ENCODE measurements around the gene GABRB1.
"Not testable (repeated sequence)": the region's sequence is repeated elsewhere in the genome, so short reads cannot be mapped to it uniquely, and the experiment has no call there.

GABRB1 gene

DNA sequence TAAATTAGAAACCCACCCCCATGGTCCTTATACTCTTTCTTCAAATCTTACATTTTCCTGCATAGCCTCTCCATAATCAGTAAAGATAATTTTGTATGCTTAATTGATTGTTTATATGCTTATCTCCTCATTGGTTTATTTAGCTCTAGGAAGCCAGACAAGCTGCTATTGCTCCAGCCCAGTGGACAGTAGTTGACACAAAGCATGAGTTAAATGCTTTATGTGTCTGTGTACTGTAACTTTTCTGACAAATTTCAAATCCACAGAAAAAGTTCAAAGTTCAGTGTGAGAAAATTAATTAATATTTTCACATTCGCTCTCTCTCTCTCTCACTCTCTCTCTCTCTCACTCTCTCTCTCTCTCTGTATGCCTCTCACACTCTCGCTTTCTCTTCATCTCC is 181.7 kb downstream of the GABRB1 start:
- no peak for DNase-seq (ENCODE audit: low read depth)

DNA sequence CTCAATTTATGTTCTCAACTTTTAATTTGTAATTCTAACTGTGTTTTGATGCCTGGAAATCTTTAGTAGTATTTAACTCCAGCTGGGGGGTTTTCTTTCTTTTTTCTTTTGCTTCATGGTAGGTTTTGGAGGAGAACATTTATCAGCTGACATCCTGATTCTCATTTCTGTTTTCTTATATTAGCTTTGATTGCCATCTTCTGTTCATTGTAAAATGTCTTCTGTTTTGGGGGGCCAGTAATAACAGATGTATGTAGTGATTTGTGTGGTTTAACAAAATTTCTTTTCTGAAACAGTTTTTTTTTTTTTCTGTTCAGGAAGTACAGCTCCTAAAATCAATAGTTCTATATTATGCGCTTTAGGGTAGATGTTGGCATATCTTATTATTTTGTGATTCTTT is 182.2 kb downstream of the GABRB1 start:
- no peak for DNase-seq (ENCODE audit: low read depth)

DNA sequence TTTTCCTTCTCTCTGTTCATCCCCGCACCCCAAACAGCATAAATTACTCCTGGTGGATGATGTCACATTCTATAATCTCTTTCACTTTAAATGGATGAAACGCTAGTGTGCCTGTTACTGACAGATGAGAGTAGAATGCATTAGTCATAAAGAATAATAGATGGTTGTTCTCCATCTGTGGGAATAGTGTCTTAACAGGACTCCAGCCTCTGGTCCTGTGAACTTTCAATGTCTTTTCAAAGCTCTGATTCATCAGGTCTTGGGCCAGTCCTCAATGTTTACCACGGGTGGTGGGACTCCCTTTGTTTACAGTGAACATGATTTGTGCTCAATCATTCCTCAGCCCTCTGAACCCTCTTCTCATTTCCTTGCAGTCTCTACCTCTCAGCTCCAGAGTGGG is 182.6 kb downstream of the GABRB1 start:
- no peak for DNase-seq (ENCODE audit: low read depth)

DNA sequence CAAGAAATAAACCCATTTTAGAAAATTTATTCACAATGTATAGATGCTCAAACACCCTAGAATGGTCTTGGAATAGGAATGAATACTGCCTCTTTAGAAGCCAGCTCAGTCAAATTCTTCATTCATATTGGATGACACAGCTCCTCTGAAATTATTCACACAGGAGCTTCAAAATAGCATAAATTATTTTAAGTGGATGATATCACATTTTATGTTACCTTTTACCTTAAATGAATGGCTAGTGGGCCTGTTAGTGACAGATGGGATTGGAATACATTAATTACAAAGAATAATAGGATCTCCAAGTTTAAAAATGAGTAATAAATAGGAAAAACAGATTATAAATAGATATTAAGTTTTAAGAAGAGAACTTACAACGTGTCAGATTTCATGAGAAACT is 184.4 kb downstream of the GABRB1 start:
- no peak for DNase-seq (ENCODE audit: low read depth)

DNA sequence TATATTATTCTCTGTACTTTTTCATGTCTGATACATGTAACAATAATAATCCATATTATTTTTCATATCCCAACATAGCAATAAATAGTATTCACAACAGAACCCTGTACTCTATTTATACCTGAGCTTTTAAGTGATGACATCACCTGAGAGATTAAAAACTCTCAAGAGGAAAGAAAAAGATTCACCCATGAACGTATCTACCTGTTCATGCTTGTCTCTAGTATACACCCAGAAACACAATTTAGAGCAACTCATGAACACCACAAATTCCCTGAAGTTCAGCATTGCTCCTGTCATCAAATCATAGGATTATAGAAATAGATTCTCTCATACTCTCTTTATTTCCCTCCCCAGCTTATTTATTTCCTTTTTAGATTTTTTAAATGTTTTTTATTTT is 185.9 kb downstream of the GABRB1 start:
- DNase-seq (ENCODE audit: low read depth): no peak

DNA sequence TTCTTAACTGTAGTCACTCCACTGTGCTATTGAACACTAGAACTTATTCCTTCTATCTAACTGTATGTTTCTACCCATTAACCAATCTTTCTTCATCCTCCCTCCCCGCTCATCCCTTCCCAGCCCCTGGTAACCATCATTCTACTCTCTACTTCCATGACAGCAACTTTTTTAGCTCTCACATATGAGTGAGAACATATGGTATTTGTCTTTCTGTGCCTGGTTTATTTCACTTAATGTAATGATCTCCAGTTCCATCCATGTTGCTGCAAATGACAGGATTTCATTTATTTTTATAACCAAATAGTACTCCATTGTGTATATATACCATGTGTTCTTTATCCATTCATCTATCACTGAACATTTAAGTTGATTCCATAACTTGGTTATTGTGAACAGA is 186.5 kb downstream of the GABRB1 start:
- DNase-seq (ENCODE audit: low read depth): no peak

DNA sequence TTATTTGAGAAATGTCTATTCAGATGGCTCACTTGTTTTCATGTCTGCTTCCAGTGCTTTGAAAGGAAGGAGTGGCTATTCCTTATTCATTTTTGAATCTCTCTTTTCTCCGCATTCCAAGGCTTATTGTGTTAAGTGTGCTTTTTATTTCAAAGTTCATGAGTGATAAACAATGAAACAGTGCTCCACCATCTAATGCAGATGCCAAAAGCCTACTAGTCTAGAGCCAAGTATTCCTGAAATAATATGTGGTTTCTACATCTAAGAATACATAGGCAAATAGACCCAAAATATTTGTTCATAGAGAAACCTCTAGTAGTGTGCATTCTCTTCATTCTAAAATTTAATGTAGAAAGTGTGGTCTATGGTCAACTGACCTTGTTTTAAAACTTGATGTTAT is 187.3 kb downstream of the GABRB1 start:
- no peak for DNase-seq (ENCODE audit: low read depth)

DNA sequence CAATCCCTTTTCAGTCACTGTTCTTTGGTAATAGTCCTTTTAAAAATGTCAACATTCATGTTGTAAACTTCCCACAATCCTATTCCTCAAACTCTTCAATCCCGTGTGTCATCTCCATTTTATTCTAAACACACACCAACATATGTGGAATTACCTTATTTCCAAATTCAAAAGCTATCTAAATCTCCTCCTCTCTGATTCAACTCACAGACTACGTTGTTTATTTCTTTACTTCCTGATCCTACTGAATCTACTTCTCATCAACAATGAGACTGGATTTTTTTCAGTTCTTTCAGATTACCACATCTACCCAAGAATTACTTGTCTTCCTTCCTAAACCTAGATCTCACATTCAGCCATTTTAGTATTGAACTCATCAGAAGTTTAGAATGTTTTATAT is 188.2 kb downstream of the GABRB1 start:
- DNase-seq (ENCODE audit: low read depth): no peak

DNA sequence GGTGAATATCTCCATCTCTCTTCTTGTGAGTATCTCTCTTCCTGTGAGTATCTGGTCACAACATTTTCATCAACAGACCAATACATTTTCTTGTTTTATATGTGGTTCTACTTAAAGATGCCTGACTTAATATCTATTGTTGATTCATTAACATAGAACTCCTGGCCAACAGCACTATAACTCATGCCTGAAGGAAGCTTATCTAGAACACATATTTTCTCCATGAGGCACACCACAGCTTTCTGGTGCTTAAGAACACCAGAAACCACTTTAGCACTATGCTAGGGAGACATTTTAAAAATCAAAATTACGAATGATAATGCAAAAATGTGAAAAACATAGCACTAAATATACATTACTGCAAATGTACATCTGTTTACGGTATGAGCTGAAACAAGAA is 190.4 kb downstream of the GABRB1 start:
- DNase-seq (ENCODE audit: low read depth): no peak

DNA sequence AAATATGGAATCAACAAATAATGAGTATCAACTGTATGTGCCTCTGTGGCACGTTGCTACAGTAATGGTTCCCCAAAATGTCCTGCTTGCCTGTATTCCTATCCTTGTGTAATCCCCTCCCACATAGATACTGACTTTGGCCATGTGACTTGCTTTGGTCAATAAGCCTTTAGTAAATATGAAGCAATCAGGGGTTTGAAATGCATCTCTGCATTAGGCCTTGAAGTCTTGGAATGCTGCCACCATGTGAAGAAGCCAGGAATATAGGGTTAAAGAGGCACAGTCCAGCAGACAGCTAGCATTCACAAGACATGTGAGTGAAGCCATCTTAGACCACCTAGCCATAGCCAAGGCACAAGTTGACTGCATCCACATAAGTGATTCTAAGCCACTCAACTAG is 190.9 kb downstream of the GABRB1 start:
- no peak for DNase-seq (ENCODE audit: low read depth)

DNA sequence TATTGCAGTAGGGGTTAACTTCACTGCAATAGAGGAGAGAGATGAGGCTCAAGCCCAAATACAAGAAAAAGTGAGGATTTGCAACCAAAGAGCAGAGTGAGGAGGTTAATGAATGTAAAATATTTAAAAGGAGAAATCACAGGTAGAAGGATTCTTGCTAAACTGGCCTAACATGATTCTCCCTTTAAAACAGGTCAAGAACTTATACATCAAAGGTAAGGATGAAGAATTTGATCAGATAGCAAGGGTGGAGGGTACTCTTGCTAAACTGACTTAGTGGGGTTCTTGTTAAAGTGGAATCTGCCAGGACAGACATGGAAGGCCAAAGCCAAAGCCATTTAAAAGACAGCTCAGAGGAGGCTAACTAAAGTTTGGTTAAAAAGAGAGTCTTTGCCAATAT is 193.0 kb downstream of the GABRB1 start:
- DNase-seq (ENCODE audit: low read depth): no peak

DNA sequence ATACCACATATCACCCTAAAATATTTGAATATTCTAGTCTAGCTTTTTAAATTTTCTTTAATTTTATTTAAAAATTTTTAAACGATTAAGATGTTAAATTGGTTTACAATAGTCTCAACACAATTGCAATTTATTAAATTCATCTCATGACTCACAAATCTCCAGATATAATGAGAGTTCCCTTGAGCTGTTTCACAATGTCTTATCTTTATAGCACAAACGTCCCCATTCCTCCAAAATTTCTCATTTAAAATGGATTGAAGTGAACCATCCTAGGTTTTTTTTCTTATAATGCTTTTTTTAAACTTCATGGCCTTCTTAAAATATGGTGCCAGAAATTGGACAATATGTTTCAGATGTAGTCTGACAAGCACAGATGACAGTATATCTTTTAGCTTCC is 204.4 kb downstream of the GABRB1 start:
- no peak for DNase-seq (ENCODE audit: low read depth)

DNA sequence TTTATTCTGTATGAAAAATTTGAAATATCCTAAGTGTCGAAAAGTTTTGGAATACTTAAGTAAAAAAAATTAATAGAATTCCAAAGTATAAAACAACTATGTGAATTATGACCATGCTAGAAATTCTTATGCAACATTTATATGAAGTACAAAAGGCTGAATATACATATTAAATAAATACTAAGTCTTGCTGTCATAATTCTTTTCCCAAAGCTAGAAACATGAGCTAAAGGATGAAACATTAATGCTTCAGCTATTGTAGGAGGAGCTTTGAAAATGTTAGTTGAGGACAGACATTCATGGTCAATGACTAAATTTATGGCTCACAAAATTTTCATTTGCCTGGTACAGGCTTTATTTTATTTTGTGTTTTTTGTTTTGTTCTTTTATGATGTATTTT is 207.3 kb downstream of the GABRB1 start:
- no peak for DNase-seq (ENCODE audit: low read depth)

DNA sequence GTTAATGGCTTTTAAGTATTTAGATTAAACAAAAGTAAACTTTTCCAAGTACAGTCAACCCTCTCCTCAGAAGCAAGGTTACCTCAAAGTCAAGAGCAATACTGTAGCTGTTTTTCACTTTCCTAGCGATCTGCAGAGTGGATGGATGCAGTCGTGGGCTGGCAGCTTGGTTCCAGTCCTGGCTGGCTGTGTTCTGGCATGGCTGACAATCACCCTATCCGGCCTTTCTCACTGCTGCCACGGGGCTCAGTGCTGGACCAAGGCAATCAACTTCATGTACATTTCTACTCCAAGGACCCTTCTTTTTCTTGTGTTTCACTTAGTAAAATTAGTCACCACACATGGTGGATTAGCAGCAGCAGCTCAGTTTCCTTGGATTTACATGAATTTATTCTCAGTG is 208.3 kb downstream of the GABRB1 start:
- no peak for DNase-seq (ENCODE audit: low read depth)

DNA sequence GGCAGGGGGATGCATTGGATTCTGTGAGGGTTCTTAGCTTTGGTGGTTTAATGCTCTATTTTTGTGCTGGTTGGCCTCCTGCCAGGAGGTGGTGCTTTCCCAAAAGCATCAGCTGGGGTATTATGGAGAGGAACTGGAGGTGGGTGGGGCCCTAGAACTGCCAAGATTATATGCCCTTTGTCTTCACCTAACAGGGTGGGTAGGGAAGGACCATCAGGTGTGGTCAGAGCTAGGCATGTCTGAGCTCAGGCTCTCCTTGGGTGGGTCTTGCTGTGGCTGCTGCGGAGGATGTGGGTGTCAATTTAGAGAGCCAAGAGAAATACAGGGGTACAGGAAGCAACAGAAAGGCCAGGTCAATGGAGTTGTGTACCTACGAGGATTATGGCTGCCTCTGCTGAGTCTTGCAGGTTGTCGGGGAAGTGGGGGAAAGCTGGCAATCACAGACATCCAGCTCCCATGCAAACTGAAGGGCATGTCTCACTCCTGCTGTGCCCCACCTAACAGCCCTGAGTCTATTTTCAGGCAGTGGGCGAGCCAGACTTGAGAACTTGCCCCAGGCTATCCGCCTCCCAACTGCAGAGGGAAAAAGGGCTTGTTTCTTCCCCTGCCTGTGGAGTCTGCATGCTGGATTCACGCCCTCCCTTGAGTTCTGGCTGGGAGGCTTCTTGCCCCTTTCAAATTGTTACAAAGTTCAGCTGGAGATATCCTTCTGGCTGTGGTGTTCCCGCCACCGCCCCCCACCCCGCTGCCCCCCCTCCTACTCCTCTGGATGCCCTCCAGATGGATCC is 220.2 kb downstream of the GABRB1 start:
- no peak for DNase-seq (ENCODE audit: low read depth)

DNA sequence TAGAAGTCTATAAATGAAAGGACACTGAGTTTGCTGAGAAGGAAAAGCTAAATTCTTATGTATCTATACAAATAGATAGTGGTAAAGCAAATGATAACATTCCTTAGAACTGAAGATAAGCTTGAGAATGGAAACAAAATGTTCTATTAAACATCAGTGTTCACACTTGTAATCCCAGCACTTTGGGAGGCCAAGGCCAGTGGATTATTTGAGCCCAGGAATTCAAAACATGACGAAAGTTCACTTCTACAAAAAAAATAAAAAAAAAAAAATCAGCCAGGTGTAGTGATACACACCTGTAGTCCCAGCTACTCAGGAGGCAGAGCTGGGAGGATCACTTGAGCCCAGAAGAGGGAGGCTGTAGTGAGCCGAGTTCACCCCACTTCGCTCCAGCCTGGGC is 232.4 kb downstream of the GABRB1 start:
- no peak for DNase-seq (ENCODE audit: low read depth)

DNA sequence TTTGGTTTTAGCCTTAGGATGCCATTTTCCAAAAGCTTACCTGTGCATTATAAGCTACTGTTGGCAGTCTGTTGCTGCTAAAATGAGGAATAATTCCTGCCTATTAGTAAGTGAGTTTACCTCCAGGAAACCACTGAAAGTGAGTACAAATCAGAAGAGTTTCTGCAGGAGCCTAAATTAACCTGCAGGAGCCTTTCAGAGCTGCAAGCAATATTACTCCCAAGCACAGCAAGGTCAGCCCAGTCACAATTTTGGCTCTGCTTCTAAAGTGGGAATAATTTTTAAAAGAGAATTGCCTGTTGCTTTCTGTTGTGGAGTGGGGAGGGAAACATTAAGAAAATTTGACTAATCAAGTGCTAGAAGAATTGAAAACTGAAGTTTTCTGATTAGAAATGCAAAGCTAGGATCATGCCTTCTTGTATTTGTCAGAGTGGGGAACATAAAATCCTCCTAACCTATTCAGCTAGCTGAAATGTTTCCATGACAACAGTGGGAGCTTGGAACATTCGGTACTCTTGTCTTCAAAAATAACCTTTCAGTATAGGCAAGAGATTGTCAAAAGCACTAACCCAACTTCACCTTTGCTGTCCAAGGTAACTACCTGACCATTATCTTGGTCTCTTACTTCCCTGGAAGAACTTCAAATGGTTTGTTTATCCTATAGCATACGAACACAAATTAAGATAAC is 239.0 kb downstream of the GABRB1 start:
- DNase-seq (ENCODE audit: low read depth): no peak

DNA sequence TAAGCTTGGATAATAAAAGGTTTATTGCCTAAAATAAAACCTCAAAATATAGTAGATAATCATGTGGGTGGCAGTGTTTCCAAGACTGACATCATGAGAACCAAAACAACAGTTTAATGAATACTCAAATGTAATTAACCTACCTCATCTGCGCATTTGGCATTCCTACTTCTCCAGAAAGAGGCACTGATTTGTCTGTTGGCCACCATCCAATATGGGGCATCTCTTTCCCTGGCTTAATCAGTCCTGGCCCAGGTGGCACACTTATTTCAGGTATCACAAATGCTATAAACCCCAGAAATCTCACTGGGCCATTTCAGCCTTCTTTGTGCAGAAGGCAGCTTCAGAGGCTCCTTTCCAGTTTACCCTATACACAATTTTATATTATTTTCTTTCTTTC is 239.9 kb downstream of the GABRB1 start:
- DNase-seq (ENCODE audit: low read depth): no peak

DNA sequence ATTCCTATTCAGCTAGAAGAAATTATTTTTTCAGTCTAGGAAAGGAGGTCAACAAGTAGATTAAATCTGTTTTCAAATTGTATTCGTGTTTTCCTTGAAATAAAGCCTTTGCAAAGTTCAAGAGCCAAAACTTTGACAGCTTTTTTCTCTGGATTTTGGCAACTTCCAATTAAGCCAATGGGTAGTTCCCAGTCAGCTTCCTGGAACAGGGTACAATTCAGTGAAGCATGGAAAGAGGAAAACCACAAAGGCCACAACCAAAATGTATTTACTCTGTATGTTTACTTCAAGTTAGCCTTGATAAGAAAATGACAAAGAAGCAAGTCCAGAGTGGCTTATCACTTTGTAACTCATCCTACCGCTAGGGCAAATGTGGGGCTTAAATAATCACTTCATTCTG is 243.5 kb downstream of the GABRB1 start:
- DNase-seq (ENCODE audit: low read depth): no peak

DNA sequence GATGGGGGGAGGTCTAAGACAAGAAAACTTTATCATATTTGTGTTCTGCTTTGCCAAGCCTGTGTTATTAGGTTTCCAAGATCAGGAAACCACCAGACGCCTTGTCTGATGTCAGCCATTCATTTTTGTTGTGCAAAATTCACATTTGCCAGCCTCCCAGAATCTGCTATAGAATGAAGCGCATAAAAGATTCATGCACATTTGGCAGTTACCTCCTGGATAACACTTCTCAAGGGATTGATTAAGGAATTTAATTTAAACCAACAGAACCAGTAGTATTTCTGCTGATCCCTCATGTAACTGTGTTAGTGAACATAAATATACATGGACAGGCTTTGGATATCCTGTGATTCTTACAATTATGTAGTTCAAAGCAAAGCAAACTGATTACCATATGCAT is 244.2 kb downstream of the GABRB1 start:
- no peak for DNase-seq (ENCODE audit: low read depth)

DNA sequence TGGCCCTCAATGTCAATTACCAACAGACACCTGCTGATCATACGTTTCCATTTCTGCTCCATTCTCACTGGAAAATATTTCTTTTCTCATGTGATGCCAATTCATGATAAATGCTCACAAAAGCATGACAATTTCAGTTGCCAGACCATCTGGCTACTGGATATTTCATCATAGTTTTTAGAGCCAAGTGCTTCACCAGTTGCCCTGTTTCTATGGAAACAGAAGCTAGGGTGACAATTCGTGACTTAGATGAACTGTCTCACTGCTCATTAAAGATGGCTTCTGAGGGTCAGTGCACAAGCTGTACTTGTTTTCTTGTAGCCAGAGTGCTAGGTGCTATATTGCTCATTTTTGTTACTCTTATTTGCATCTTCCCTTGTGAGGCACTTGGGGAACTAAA is 247.3 kb downstream of the GABRB1 start:
- DNase-seq (ENCODE audit: low read depth): no peak

DNA sequence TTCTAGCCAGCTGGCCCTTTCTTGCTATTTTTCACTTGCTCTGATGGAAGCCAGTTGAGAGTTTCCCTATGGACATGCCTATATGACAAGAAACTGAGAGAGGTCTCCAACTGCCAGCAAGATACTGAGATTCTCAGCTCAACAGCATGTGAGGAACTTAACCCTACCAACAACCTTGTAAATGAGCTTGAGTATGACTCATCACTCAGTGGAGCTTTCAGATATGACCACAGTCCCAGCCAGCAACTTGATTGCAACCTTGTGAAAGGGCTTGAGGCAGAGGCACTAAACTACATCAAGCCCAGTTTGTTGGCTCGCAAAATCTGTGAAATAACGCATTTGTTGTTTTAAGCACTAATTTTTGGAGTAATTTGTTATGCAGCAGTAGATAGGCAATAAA is 256.4 kb downstream of the GABRB1 start:
- DNase-seq (ENCODE audit: low read depth): no peak

DNA sequence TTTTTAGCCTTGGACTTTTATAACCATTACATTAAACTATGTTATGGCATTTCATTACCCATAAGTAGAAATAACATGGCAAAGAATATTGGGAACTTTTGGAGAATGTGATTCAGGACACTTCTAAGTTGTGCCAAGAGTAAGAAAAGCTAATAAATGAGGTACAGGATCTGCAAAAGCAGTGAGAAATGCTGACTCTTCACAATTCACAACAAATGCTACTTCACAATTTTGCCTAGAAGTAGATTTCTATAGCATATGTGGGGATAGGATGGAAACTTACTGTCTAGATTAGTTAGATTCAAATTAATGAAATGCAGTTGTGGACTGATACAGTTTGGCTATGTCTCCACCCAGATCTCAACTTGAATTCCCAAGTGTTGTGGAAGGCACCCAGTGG is 258.4 kb downstream of the GABRB1 start:
- DNase-seq (ENCODE audit: low read depth): no peak

DNA sequence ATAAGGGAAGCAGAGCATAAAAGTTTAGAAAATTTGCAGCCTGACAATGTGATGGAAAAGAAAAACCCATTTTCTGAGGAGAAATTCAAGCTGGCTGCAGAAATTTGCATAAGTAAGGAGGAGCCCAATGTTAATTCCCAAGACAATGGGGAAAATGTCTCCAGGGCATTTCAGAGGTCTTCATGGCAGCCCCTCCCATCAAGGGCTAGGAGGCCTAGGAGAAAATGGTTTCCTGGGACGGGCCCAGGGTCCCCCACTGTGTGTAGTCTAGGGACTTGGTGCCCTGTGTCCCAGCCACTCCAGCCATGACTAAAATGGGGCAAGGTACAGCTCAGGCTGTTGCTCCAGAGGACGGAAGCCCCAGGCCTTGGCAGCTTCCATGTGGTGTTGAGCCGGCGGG is 259.5 kb downstream of the GABRB1 start:
- not testable (repeated sequence) for DNase-seq (ENCODE audit: low read depth)

Measured in stimulated activated CD8-positive, alpha-beta memory T cell treated with anti-CD3 and anti-CD28 coated beads, Interleukin-15, amount 100 ng/mL, for 24 hours (primary cell).